K562 (cell line): ENCODE data around the gene ATF1. TPM values are rescaled to one million over a fixed set of nuclear protein-coding genes. Genes with fewer than 3 reads are reported as not detected.
A peak's percentile ranks its signal among the peaks of the same experiment; 100 is the strongest.

Experiments used
- CBFB ChIP-seq: sonication (generic); formaldehyde crosslinking; IDR thresholded peaks from 2 replicates; pipeline ENCODE4 v1.4.0; 2020; ENCODE audit warnings: mild to moderate bottlenecking, missing genetic modification reagents
- CREBBP ChIP-seq: IDR thresholded peaks from one replicate; pipeline ENCODE4 v1.6.1; 2012; ENCODE audit warnings: low read depth, mild to moderate bottlenecking, control low read depth, inconsistent platforms, low read length
- CTBP1 ChIP-seq: fragments of 450-650 bp; IDR thresholded peaks from 2 replicates; pipeline ENCODE4 v1.6.1; 2016; ENCODE audit warnings: borderline replicate concordance
- FOS ChIP-seq: IDR thresholded peaks from 3 replicates; pipeline ENCODE4 v1.6.1; 2011; ENCODE audit not compliant: insufficient read length; ENCODE audit errors: extremely low read depth
- MCM3 ChIP-seq: fragments of 450-650 bp; IDR thresholded peaks from 2 replicates; pipeline ENCODE4 v1.6.1; 2016
- PHF8 ChIP-seq: fragments of 200-600 bp; sonication (generic); IDR thresholded peaks from 2 replicates; pipeline ENCODE4 v1.6.1; 2012; ENCODE audit warnings: mixed run types, mild to moderate bottlenecking, inconsistent platforms, low read length, moderate library complexity, borderline replicate concordance
- TAF15 ChIP-seq: fragments of 200-400 bp; formaldehyde crosslinking; IDR thresholded peaks from 2 replicates; pipeline ENCODE4 v1.6.1; 2017; ENCODE audit warnings: mild to moderate bottlenecking, low read depth, low read length, moderate library complexity
- ZNF232 ChIP-seq: sonication (generic); formaldehyde crosslinking; IDR thresholded peaks from 2 replicates; pipeline ENCODE4 v1.8.0; 2022; ENCODE audit warnings: mild to moderate bottlenecking, missing genetic modification reagents
- polyA plus RNA-seq, 8 experiments: library from polyadenylated mRNA; depleted of rRNA in 4 of 8; stranded (reverse) in 5 of 8; unstranded in 3 of 8; fragments of >200 nt; fragmentation: Nextera tagmentation in 2 of 8; fragmentation: Illumina TruSeq in 1 of 8; extraction: Ambion mirVana in 2 of 8; extraction: Trizol in 1 of 8; gene quantifications; 2 replicates each; pipeline versions ENCODE4 v1.2.1 to v1.2.3, GENCODE V29; 2011 to 2014; ENCODE audit warnings: inconsistent platforms in 1 of 8, missing spikeins in 1 of 8
- total RNA-seq, 7 experiments: library from RNA; depleted of rRNA in 6 of 7; stranded (reverse); fragments of >200 nt in 6 of 7; fragmentation: Illumina TruSeq in 2 of 7; extraction: Trizol in 2 of 7; gene quantifications; 2 replicates each; pipeline versions ENCODE4 v1.2.1 to v1.2.3, GENCODE V29; 2011 to 2021; ENCODE audit warnings: low replicate concordance in 1 of 7
- TF ChIP-seq, protein P1 (sequence below): fragments of 150-350 bp; conservative IDR thresholded peaks from 2 replicates; pipeline ENCODE4 v1.6.1; 2014; ENCODE audit warnings: low read length
- TF ChIP-seq, protein P2 (sequence below): sonication (generic); formaldehyde crosslinking; IDR thresholded peaks from 2 replicates; pipeline ENCODE4 v1.8.0; 2022; ENCODE audit warnings: mild to moderate bottlenecking, missing genetic modification reagents, borderline replicate concordance
- TF ChIP-seq, protein P3 (sequence below), 2 experiments: fragments of 150-350 bp in 1 of 2; IDR thresholded peaks; 2 replicates each; pipeline ENCODE4 v1.6.1; 2012 to 2016; ENCODE audit warnings: low read depth in 2 of 2, low read length in 2 of 2, mild to moderate bottlenecking in 1 of 2, moderate library complexity in 1 of 2

The ATF1 gene
- total and polyA plus RNA-seq, 9 of the 15 experiments (the other 6 are each of a cell fraction or from before 2014, with no cell fraction given) = 19.8 to 83.5 (median 51.4) TPM

DNA sequence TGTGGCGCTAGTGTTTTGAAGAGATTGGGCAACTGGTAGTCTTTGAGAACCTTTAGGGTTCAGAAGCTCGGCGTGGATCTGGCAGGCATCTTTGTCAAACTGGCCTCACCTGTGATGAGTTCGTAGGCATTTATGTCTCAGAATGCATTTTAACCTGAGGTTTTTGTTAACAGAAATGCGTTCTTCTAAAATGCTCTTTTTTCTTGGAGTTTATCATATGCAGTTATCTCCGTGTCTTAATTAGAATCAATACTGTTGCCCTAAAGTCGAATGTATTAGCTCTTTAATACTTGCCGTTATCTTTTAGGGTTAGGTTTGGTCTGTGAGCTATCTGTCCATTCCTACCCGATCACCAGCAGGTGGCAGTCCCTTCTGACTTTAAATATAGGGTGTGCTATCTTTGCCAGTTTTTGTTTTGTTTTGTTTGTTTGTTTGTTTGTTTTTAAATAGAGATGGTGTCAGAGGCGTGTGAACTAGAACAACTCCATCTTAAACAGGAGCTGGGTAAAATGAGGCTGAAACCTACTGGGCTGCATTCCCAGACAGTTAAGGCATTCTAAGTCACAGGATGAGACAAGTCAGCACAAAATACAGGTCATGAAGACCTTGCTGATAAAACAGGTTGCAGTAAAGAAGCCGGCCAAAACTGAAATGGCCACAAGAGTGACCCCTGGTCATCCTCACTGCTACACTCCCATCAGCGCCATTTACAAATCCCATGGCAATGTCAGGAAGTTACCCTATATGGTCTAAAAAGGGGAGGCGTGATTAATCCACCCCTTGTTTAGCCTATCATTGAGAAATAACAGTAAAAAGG lies 1.4 kb downstream of the ATF1 start (continued):
- TF ChIP-seq, protein P1, sequence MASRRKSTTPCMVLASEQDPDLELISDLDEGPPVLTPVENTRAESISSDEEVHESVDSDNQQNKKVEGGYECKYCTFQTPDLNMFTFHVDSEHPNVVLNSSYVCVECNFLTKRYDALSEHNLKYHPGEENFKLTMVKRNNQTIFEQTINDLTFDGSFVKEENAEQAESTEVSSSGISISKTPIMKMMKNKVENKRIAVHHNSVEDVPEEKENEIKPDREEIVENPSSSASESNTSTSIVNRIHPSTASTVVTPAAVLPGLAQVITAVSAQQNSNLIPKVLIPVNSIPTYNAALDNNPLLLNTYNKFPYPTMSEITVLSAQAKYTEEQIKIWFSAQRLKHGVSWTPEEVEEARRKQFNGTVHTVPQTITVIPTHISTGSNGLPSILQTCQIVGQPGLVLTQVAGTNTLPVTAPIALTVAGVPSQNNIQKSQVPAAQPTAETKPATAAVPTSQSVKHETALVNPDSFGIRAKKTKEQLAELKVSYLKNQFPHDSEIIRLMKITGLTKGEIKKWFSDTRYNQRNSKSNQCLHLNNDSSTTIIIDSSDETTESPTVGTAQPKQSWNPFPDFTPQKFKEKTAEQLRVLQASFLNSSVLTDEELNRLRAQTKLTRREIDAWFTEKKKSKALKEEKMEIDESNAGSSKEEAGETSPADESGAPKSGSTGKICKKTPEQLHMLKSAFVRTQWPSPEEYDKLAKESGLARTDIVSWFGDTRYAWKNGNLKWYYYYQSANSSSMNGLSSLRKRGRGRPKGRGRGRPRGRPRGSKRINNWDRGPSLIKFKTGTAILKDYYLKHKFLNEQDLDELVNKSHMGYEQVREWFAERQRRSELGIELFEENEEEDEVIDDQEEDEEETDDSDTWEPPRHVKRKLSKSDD = no peak
- TF ChIP-seq MCM3 (no peak), FOS (no peak), CTBP1 (no peak; the same call in 1 of the 2 replicates), CREBBP (no peak), PHF8 (no peak), CBFB (CRISPR knock-in tag) (no peak), TAF15 (no peak), ZNF232 (CRISPR knock-in tag) (no peak)
- TF ChIP-seq, protein P2, sequence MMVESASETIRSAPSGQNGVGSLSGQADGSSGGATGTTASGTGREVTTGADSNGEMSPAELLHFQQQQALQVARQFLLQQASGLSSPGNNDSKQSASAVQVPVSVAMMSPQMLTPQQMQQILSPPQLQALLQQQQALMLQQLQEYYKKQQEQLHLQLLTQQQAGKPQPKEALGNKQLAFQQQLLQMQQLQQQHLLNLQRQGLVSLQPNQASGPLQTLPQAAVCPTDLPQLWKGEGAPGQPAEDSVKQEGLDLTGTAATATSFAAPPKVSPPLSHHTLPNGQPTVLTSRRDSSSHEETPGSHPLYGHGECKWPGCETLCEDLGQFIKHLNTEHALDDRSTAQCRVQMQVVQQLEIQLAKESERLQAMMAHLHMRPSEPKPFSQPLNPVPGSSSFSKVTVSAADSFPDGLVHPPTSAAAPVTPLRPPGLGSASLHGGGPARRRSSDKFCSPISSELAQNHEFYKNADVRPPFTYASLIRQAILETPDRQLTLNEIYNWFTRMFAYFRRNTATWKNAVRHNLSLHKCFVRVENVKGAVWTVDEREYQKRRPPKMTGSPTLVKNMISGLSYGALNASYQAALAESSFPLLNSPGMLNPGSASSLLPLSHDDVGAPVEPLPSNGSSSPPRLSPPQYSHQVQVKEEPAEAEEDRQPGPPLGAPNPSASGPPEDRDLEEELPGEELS (CRISPR knock-in tag) = no peak
- TF ChIP-seq, protein P3, sequence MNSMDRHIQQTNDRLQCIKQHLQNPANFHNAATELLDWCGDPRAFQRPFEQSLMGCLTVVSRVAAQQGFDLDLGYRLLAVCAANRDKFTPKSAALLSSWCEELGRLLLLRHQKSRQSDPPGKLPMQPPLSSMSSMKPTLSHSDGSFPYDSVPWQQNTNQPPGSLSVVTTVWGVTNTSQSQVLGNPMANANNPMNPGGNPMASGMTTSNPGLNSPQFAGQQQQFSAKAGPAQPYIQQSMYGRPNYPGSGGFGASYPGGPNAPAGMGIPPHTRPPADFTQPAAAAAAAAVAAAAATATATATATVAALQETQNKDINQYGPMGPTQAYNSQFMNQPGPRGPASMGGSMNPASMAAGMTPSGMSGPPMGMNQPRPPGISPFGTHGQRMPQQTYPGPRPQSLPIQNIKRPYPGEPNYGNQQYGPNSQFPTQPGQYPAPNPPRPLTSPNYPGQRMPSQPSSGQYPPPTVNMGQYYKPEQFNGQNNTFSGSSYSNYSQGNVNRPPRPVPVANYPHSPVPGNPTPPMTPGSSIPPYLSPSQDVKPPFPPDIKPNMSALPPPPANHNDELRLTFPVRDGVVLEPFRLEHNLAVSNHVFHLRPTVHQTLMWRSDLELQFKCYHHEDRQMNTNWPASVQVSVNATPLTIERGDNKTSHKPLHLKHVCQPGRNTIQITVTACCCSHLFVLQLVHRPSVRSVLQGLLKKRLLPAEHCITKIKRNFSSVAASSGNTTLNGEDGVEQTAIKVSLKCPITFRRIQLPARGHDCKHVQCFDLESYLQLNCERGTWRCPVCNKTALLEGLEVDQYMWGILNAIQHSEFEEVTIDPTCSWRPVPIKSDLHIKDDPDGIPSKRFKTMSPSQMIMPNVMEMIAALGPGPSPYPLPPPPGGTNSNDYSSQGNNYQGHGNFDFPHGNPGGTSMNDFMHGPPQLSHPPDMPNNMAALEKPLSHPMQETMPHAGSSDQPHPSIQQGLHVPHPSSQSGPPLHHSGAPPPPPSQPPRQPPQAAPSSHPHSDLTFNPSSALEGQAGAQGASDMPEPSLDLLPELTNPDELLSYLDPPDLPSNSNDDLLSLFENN (IDR thresholded peaks at IDR 0.05; ENCODE audit: low read depth in 2 of 2, low read length in 2 of 2) = 0 out of 4 replicates have a peak, but pooled peaks of 1 of the 2 experiments have one; percentile 26
- TF ChIP-seq, all 486 proteins: peak for 73
